ENCODE results near the gene GRAMD2B.

DNA sequence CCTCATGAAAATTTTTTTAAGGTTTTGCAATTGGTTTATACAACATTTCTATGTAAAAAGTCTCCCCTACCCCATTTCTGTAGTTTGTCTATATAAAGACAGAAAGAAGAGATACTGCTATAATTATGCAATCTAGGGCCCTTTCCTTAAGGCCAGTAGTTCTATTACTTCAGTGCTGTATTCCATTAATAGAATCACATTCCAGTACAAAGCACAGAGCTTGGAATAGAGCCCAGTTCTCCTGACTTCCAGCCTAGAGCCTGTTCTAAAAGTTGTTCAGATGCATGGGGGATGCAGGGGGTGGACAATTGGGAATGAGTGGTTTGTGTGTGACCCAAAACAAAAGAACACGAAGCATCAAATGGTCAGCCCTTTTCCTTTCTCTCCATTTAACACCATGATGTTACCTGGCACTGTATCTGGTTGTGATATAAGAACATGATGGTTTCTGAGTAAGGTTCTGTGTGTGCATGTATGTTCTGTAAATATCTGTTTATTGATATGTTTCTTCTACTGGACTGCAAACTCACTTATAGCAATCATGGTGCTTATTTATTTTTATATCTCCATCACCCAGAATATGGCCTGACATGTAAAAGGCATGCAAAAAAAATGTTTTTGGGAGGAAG lies 8.2 kb upstream of the GRAMD2B start:
- no peak for TF ChIP-seq CTCF (IDR thresholded peaks at IDR 0.05)
- TF ChIP-seq POLR2A (IDR thresholded peaks at IDR 0.05): no peak

Measured in breast epithelium (tissue), 3 donors.